Measurements from ENCODE around the gene GALNT16. TPM values are rescaled to one million over a fixed set of nuclear protein-coding genes. Genes with fewer than 3 reads are reported as not detected.

GALNT16 gene
- total RNA-seq, 4 donors from 2014 or later, result 2.1 to 35.9 (median 11.5) TPM

DNA sequence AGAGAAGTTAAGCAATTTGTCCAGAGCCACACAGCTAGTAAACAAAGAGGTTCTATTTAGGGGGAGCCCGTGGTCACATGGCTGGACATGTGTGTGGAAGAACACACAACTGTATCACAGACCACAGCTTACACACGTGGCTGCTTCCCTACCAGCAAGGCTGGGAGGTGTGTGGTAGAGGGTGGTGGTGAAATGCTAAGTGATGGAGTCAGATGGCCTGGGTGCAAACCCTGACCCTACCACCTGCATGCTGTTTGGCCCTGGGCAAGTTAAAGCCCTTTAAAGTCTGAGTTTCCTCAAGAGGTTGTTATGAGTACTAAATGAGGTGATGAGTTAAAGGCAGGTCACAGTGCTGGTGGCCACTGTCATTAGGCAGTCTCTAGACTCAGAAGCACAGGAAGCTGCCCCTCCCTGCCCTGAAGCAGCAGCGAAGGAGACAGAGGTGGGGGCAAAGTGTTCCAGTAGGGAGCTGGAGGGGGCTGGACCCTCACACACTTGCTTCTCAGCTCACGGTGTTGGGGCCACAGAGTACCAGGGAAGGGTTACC, 73.9 kb downstream of the GALNT16 start:
- TF ChIP-seq, protein P1, sequence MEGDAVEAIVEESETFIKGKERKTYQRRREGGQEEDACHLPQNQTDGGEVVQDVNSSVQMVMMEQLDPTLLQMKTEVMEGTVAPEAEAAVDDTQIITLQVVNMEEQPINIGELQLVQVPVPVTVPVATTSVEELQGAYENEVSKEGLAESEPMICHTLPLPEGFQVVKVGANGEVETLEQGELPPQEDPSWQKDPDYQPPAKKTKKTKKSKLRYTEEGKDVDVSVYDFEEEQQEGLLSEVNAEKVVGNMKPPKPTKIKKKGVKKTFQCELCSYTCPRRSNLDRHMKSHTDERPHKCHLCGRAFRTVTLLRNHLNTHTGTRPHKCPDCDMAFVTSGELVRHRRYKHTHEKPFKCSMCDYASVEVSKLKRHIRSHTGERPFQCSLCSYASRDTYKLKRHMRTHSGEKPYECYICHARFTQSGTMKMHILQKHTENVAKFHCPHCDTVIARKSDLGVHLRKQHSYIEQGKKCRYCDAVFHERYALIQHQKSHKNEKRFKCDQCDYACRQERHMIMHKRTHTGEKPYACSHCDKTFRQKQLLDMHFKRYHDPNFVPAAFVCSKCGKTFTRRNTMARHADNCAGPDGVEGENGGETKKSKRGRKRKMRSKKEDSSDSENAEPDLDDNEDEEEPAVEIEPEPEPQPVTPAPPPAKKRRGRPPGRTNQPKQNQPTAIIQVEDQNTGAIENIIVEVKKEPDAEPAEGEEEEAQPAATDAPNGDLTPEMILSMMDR (IDR thresholded peaks at IDR 0.05), result no peak
- TF ChIP-seq POLR2A (IDR thresholded peaks at IDR 0.05), result no peak
- Histone ChIP-seq H3K4me1 (no peaks in the 10 kb centered on the region), H3K9me3 (no peaks in the 10 kb centered on the region), H3K27me3 (no peaks in the 10 kb centered on the region), H3K36me3 (no peaks in the 10 kb centered on the region), H3K27ac (no peak overlapping the region), H3K4me3 (no peak overlapping the region)
- DNase-seq, result no peak
- intact Hi-C loops (cut with DNase I; ENCODE audit: low total_unique reads), result no loop called here

DNA sequence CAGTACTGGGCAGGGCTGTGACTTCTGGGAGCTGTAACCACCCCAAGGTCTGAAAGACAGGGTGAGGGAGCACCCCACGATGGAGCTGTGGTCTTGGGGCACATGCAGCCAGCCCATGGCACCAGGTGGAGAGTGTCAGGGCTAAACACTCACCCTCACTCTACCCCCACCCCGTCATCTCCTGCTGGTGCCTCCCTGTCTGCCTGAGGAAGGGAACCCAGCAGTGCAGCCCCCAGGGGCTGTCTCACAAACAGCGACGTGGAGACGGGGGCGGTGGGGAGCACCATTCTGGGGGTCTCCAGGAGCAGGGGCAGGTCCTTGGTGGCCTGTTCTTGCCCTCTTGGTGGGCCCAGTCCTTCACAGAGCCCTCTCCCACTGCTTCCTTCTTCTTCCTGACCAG, 74.6 kb downstream of the GALNT16 start:
- no peak for DNase-seq
- TF ChIP-seq POLR2A (IDR thresholded peaks at IDR 0.05), result no peak
- TF ChIP-seq, protein P1 (IDR thresholded peaks at IDR 0.05), result no peak
- intact Hi-C loops (cut with DNase I; ENCODE audit: low total_unique reads), result no loop called here
- Histone ChIP-seq H3K9me3 (no peaks in the 10 kb centered on the region), H3K27ac (no peak overlapping the region), H3K27me3 (no peaks in the 10 kb centered on the region), H3K4me3 (no peak overlapping the region), H3K36me3 (no peaks in the 10 kb centered on the region), H3K4me1 (no peaks in the 10 kb centered on the region)

DNA sequence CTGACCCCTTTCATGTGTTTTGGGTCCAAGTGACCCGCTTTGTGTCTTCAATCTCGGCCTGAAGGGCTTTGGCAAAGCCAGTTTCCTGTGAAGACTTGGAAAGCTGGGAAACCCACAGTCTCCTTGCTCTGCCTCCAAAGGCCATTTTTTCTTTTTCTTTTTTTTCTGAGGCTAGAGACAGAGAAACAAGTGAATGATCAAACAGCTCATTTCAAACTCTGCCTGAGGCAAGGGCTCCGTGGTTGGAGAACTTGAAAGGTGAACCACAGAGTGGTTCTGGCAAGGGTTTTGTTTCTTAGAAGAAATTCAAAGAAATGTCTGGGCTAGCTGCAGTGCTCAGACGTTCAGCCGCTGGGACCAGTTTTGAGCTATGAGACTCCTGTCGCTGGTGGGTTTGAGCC, 75.4 kb downstream of the GALNT16 start:
- TF ChIP-seq, protein P1 (IDR thresholded peaks at IDR 0.05), result no peak
- TF ChIP-seq POLR2A (IDR thresholded peaks at IDR 0.05), result no peak
- intact Hi-C loops (cut with DNase I; ENCODE audit: low total_unique reads), result no loop called here
- DNase-seq, result no peak
- H3K27me3 ChIP-seq, result no peaks in the 10 kb centered on the region
- no peaks in the 10 kb centered on the region for H3K4me1 ChIP-seq
- no peaks in the 10 kb centered on the region for H3K36me3 ChIP-seq
- H3K9me3 ChIP-seq, result no peaks in the 10 kb centered on the region
- no peak overlapping the region for H3K4me3 ChIP-seq
- peak overlapping the region in 1 of 2 donors; percentile 15 for H3K27ac ChIP-seq

DNA sequence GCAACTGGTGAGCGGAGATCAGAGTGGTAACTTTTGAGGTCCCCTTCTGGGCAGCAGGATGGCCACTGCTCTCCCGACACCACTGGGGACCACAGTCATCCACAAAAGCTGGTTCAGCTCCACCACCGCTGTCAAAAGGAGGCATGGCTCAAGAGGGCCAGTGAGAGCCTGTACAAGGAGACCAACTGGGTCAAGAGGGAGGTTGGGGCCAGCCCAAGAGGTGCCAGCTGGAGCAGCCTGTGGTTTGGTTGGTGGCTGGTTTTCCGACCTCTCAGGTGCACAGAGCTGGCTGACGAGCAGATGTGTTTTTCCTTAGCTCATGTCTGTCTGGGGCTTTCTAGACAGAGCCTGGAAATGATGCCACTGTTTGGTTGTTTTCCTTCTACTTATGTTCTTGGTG, 78.0 kb downstream of the GALNT16 start:
- TF ChIP-seq, protein P1 (IDR thresholded peaks at IDR 0.05), result no peak
- no peak for TF ChIP-seq POLR2A (IDR thresholded peaks at IDR 0.05)
- no peak for DNase-seq
- Histone ChIP-seq H3K36me3 (no peaks in the 10 kb centered on the region), H3K27me3 (no peaks in the 10 kb centered on the region), H3K27ac (no peak overlapping the region), H3K4me1 (no peaks in the 10 kb centered on the region), H3K9me3 (no peaks in the 10 kb centered on the region), H3K4me3 (no peak overlapping the region)
- intact Hi-C loops (cut with DNase I; ENCODE audit: low total_unique reads), result no loop called here

DNA sequence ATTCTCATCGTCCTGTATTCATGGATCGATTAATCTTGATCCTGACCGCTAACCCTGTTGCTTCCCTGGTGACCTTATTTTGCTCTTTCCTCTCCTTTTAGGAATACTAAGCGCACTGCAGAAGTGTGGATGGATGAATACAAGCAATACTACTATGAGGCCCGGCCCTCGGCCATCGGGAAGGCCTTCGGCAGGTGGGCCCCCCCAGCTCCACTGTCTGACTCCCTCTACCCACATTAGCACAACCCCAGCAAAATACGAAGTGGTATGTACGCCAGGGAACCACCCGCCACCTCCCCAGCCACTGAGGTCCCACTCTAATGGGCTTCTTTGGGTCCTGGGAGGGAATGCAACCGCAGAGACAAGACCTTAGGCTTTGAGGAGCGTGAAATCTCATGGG, 79.5 kb downstream of the GALNT16 start:
- no peak overlapping the region for H3K4me3 ChIP-seq
- no peak for TF ChIP-seq POLR2A (IDR thresholded peaks at IDR 0.05)
- TF ChIP-seq, protein P1 (IDR thresholded peaks at IDR 0.05), result no peak
- H3K27ac ChIP-seq, result no peak overlapping the region
- no peaks in the 10 kb centered on the region for H3K27me3 ChIP-seq
- no peaks in the 10 kb centered on the region for H3K36me3 ChIP-seq
- no peaks in the 10 kb centered on the region for H3K4me1 ChIP-seq
- H3K9me3 ChIP-seq, result no peaks in the 10 kb centered on the region
- no peak for DNase-seq
- intact Hi-C loops (cut with DNase I; ENCODE audit: low total_unique reads), result no loop called here
